EH (cell line): ENCODE data around the gene KDM4D.
"Not testable (repeated sequence)": the region's sequence is repeated elsewhere in the genome, so short reads cannot be mapped to it uniquely, and the experiment has no call there.

ENCODE experiments used
- DNase-seq: peaks from one replicate; pipeline ENCODE4 v3.0.0-alpha.2; 2015; ENCODE audit warnings: low read depth

Gene KDM4D

DNA sequence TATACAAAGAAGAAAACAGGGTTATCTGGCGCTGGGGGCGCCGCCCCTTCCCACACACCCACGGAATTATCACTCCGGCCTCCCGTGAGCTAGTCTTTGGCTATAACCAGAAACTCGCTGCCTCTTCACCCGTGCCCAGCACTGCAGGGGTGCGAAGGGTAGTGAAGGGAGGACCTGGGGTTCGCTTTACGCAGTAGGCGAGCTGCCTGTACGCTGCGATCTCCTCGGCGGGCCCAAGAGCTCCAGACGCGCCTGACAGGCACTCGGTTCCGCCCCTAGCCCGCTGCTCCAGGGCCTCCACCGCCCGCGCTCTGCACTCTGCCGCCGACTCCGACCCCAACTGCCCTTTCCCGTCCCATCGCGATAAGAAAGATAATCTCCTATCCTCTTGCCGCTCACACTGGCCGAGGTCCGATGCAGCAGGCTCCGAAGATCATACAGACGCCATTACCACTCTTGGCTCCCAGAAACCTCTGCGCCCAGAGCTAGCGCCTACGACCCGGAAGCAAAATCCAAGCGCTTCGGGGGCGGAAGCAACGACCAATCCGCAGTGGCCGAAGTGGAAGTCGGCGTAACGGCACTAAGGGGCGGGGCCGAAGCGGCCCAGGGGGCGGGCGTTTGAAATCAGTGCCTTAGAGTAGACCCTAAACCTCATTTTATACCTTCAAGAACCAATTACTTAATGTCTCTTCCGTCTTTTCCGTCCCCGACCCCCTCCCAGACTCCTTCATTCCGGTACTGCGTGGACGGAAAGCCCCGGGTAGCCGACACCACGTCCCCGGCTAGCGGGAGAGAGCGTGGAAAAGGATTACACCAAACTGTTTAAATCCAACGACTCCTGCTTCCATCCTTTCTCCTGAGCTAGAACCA is at the start of gene KDM4D, which contains the start of gene CWC15:
TSS of gene KDM4D (plus strand) at position 611 of the 870 bp plus-strand sequence. CDS start 23,664 bp downstream, outside the sequence.
TSS of gene CWC15 (minus strand) at position 458 of the 870 bp plus-strand sequence. CDS start 1,371 bp downstream, outside the sequence.
- peak; percentile 95 for DNase-seq

DNA sequence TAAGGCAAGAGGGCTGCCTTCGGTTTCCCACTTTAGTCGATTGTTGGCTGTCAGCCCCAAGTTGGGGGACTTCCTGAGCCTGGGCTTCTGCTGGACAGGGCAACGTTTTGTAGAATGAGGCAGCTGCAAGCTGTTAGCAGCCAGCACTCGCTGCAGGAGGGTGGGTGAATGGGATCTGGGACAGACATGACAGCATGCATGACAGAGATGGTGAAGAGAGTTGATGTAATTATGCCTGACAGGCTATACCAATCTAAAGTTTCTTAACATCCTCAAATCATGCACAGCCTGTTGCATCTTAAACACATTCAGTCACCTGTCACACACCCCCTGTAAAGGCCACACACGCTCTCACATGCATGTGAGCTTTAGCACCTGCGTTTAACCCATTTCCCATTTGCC is 49.3 kb upstream of the KDM4D start:
- peak; percentile 12 for DNase-seq

DNA sequence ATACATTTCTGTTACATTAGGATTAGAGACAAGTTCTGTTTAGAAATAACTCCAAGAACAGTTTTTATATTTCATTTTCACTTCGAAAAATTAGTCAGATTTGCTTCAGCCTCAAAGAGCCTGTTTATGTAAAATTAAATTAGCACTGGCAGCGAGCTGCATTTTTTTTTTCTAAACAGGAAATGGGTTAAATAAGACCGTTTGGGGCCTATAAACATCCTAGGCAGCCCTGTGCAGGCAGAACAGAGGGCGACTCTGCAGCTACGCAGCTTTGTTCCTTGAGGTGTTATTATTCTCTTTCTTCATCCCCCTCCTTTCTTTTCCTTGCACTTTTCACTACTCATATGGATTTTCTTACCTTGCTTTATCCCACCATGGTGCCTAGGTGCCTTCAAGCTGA is 48.9 kb upstream of the KDM4D start:
- DNase-seq, result peak; percentile 67

DNA sequence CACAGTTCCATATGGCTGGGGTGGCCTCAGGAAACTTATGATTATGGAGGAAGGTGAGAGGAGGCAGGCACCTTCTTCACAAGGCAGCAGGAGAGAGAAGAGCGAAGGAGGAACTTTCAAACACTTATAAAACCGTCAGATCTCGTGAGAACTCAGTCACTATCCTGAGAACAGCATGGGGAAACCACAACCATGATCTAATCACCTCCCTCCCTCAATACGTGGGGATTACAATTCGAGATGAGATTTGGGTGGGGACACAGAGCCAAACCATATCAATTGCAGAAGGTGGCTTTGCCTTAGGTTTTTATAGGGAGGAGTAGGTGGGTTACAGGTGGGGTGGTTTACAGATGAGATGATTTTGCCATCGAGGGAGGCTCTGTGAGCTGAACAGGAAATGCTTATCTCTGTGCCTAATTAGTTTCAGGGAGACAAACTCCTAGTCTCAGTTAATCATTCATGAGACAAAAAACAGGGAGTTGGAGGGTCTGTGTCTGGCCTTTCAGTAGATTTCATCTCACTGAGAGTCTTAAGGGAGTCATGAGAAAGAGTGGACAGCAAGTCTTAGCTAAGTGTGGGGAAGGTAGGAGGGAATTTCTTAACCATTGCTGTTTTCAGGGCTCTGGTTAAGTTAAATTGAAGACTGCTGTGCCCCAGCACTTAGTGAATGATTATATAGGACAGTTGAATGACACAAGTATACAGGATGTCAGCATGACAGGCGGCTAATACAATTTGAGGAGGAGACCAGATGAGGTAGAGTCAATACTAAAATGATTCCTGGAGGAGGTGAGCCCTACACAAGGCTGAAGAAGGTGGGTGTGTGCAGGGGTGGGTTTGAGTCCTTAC is 47.9 kb upstream of the KDM4D start:
- peak; percentile 30 for DNase-seq

DNA sequence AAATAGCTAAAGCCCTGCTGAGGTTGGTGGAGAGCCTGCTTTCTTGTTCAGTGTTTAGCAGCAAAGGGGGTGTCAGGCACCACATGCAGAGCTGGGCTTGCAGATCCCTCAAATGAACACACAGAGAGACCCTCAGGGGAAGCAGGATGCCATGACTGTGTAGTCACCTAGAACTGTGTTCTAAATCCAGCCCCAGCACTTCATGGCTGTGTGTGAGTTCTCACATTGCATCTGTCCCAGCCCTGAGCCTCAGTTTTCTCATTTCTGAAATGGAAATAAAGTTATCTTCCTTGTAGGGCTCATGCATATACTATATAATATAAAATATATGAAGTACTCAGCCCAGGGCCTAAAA is 47.3 kb upstream of the KDM4D start:
- DNase-seq, result peak; percentile 80

DNA sequence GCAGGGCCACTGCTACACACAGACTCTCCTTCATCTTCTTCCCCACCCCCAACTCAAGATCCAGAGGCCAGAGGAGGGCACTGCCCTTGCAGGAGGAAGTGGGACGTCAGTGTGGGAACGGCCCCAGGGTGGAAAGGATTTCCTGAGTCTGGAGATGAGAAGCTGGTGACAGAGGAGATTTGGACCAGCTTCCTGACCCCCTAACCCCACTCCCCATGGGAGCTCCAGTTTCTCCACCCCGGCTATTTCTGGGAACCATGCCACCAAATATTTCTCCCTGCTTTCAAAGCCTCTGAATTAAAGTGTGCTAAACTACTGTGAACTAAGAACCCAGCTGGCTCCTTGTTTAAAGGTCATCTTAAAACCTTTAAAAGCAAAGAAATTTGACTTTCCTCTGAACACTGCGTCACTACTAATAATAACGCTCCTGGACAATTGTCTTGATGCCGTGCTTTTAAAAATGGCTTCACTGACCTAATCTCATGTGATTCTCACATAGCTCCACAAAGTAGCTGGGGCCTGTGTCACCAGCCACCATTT is 46.7 kb upstream of the KDM4D start:
- peak; percentile 100 for DNase-seq

DNA sequence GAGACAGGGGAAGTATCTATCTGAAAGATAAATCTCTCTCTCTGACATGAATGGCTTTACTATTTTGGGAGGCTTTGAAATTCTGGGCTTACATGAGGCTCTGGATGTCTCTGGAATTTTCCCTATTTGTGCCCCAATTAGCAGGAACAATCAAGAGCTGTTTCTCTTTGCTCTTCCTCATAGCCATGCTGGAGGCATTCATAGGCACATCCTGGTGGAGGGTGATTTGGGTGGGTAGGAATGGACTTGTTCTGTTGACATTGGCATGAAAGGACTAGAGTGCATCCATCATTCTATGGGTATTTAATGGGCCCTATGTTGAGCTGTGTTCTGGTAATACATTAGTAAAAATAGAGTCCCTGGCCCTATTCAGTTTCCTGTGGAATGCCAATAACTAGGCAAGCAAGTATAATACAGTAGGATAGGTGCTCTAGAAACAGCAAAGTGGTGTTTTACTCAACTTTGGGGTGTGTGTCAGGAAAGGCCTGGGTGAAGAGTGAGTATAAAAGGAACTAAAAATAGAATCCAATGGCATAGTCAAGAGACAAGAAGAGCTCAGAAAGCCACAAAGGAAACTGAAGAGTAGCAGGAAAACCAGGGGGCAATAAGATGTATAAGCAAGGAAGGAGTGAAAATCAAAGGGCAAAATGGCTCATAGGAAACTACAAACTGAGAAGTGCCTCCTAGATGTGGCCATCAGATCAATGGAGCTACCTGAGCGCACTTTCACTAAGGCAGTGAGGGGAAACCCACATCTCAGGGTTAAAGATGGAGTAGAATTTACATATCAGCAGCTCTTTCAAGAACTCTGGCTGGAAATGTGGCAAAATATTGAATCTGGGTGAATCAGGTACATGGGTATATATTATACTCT is 45.2 kb upstream of the KDM4D start:
- DNase-seq, result peak; percentile 82

DNA sequence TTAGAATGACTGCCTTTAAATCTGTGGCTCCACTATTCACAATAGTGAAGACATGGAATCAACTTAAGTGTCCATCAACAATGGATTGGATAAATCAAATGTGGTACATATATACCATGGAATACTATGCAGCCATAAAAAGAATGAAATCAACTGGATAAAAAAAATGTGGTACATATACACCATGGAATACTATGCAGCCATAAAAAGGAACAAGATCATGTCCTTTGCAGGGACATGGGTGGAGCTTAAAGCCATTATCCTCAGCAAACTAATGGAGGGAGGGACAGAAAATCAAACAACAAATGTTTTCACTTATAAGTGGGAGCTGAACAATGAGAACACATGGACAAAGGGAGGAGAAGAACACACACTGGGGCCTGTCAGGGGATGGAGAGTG is 41.4 kb upstream of the KDM4D start:
- DNase-seq, result not testable (repeated sequence)

DNA sequence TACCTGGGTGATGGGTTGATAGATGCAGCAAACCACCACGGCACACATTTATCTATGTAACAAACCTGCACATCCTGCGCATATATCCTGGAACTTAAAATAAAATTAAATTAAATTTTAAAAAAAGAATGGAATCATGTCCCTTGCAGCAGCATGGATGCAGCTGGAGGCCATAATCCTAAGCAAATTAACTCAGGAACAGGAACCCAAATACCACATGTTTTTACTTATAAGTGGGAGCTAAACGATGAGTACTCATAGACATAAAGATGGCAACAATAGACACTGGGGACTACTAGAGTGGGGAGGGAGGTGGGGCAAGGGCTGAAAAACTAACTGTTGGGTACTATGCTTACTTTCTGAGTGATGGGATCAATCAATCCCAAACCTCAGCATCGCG is 41.0 kb upstream of the KDM4D start:
- peak; percentile 50 for DNase-seq

DNA sequence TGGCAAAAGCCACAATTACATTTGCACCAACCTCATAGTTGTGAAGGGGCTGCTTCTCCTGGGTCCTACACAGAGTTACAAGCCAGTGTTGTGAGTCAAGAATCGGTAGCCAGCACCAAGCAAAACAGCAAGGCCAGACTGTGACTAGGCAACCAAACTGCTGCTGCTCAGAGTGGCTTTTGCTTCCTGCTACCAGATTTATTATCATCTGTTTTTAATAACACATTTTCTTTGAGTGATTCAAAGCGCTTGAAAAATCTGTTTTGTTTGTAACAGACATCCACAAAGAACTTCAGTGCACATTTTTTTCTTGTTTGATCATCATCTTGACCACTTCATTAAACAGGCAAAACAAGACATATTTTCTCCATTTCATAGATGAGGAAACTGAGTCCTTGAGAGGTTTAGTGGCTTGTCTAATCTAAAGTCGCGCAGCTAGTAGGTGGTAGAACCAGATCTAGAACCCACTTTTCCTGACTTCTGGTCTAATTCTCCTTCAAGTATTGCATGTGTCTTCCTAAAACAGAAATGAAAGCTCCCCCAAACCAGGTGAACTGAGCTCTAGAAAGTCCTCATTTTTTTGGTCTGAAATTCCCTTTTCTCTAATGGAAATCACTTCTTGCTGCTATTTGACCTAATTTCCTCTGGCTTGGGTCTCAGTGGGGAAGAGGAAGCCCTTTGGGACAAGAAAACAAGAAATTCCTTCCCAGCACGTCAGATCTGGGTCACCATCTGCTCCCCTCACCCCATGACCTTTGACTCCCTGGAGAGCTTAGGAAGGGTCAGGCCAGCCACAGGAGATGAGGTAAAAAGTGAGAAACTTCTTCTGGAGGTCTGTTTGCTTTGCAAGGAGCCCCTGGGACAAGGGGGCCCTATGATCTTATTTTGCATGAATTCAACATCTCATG is 40.0 kb upstream of the KDM4D start:
- peak; percentile 99 for DNase-seq

DNA sequence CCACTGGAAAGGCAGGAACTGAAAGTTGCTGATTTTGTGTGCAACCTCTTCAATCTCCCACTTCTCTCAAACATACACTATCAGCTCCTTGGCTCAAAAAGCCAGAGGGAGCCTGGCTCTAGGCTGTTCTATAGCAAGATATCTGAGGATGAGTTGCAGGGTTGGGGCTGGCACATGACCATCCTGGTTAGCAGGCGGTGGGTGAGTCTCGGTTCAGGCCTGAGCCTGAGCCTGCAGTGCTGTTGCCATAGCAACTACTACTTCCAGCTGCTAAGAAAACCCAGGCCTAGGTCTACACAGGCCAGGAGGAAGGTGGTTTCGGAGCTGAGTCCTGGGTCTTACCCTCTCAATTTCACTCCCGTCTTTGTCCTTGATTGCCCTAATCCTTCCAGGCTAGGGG is 39.1 kb upstream of the KDM4D start:
- peak; percentile 65 for DNase-seq

DNA sequence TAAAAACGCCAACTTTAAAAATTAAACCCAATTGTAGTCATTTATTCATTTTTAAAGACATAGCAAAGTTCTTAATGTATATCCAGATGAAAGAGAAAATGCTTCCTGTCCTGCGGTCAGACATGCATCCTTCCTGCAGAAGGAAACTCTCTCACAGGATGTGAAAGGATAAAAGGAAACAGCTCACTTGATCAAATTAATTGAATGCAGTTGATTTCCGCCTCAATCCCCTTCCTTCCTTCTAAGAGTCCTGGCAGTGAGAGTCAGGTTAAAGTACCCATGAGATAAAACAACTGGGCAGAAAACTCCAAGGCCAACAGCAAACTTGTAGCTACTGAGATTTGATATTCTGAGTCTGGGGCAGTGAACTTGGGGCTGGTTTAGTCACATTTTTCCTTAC is 38.7 kb upstream of the KDM4D start:
- DNase-seq, result peak; percentile 29

DNA sequence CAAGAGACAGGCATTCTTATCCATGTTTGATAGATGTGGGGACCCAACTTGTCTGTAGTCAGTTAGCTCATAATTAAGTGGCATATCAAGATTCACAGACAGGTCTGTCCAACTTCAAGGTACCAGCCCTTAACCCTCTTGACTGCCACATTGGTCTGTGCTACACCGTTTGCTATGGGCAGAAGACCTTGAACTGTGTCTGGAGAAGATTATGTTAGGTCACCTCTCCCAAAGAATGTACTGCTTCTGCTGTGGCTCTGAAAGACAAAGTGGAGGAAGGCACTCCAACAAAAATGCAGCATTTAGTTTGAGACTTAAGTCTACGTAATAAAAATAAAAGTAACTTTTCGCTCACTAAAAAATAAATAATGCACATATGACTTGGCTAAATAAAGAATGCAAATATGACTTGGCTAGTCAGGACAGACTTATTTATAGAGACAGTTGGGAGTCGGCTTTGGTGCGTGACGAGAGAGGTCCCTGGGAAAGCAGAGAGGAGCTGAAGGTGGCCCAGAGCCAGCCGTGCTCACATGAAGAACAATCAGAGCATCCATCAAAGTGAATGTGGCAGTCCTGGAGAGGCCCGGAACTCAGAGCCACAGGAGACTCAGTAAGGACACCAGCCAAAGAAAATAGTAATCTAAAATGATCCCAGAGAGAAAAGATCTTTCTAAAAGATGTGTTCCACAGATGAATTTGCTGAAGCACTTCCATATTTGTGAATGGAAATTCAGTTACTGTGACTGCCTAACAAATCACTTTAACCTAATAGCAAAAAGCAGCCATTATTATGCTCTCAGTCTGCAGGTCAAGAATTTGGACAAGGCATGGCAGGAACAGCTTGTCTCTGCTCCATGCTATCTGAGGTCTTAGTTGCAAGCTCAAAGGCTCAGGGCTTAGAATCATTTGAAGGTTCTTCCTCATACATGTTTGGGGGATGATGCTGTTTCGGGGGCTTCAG is 35.1 kb upstream of the KDM4D start:
- peak; percentile 99 for DNase-seq

DNA sequence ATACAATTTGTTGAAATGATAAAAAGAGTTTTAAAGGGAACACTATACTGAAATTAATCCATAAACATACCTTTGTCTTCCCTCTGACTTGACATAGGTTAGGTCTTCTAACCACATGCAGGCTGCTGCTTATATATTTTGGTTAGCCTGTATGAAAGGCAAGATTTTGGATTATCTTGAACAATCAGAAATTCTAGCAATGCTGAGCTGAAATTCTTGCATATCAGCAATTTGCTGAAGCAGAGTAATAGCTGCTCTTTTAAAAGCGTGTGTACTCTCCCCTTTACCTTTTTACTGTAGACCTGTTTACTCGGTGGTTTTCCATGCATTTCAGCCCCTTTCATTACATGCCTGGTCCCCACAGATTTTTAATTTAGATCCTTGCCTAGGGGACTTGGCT is 34.2 kb upstream of the KDM4D start:
- no peak for DNase-seq

DNA sequence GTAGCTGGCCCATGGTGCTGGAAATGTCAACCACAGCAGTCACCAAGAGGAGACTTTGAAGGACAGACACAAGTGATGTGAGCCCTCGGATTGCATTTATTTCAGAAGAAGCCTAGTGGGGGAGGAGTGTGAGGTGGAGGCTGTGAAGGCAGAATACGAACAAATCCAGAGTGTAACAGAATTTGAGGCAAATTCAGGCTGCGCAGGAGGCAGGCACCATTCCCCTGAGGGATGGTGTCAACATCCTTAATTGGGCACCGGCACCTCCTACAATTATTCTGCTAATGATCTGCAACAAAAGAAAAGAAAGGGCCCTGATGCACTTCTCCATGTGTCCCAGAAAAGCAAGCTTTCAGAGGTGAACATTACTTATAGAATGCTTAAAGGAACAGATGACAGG is 32.4 kb upstream of the KDM4D start:
- DNase-seq, result no peak

DNA sequence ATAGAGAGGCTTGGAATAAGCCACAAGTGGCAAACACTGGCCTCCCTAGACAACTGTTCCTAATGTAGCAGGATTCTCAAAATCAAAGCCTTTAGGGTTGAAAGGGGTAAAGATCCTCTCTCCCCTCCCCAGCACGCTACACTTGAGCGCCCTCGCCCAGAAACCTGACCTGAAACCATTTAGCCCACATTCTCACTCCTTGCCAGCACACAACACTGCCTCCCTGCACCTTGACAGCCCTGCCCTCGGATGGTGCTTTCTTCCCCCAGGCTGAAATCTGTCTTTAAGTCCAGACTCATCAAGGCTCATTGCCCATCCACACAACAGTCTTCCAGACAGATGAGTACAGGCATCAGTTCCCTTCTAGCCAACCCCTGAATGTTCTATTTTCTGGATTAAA is 26.7 kb upstream of the KDM4D start:
- no peak for DNase-seq

DNA sequence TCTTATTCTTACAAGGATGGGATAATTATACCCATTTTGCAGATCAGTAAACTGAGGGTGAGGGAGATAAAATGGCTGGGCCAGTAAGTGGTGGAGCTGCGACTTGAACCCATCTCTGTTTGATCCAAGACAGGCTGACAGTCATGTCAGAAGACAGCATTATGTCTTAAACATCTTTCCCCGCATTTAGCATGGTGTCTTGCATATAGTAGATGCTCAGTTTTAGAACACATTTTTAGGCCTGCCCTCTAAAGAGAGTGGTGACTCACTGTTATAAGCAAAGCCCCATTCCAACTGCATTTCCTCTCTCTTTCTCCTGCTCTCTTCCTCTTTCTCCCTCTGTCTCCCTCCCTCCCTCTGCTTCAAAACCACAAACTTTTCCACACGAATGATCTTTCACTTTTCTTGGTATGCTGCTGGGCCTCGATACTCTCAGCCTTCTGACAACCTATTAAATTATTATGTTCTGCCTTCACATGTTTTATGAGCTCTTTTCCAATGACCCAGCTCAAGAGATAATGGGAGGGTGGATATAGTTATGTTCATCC is 25.4 kb upstream of the KDM4D start:
- DNase-seq, result peak; percentile 93

DNA sequence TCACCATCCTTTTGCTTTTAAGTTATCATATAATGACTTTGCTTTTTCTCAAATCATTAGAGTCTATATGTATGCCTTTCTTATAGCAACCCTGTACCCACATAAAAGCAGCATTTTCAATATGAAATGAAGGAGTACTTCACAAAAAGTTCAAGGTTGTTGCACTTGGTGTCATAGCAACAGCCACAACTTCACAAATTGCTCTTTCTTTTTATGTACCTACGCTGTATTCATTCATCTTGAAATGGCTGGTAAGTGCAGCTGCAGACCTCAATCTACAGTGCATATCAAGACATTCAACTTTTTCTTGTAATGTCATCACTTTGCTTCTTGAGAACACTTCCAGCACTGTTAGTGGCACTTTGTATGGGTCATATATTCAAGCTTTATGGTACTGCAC is 18.8 kb upstream of the KDM4D start:
- DNase-seq, result no peak

DNA sequence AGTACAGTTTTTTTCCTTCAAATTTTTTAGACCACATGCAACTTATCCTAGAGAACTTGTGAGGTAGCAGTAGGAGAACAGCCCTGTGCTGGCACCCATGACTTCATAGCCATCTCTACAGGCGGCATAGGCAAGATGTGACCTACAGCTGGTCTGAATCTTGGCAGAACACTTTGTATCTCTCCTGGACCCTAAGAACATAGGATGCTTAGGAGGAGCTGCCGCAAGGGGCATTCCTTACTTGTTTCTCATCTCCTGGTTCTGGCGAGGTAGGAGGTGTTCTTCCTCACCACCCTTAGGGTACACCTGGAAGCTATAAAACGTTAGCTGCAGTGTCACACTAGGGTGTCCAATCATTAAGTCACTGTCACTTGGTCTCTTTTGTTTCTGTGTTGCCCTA is 16.5 kb upstream of the KDM4D start:
- no peak for DNase-seq
